HG03066 (cell line): ENCODE data around the gene ABHD14A.

Experiments
- ATAC-seq: cut with Tn5 transposase; IDR thresholded peaks from one replicate; pipeline ENCODE4 v1.9.1; 2021; ENCODE audit warnings: low read depth; ENCODE audit not compliant: unreplicated experiment

The ABHD14A gene

GRCh38 chr3:51940648-51941462 lies 34.0 kb upstream of the ABHD14A start:
- no peak for ATAC-seq

- ATAC-seq = no peak
Measured at GRCh38 chr3:51941463-51941797, 33.4 kb upstream of the ABHD14A start.

- peak; percentile 88 for ATAC-seq
Measured at GRCh38 chr3:51941798-51942602, 32.9 kb upstream of the ABHD14A start, which contains the start of the genes PARP3 and RRP9. Gene PARP3 (plus strand): TSS chr3:51942363. CDS start chr3:51943356, 993 bp downstream. Gene RRP9 (minus strand): TSS chr3:51941904. CDS start chr3:51941867, 37 bp downstream.

GRCh38 chr3:51942603-51943450 lies 32.0 kb upstream of the ABHD14A start:
- peak; percentile 40 for ATAC-seq

GRCh38 chr3:51943451-51944391 lies 31.1 kb upstream of the ABHD14A start:
- no peak for ATAC-seq

- no peak for ATAC-seq
Measured at GRCh38 chr3:51944451-51945021, 30.3 kb upstream of the ABHD14A start.

GRCh38 chr3:51945031-51945840 lies 29.6 kb upstream of the ABHD14A start:
- ATAC-seq = no peak

GRCh38 chr3:51945926-51946705 lies 28.7 kb upstream of the ABHD14A start:
- ATAC-seq = no peak

- no peak for ATAC-seq
Measured at GRCh38 chr3:51946796-51947195, 28.1 kb upstream of the ABHD14A start.

- no peak for ATAC-seq
Measured at GRCh38 chr3:51947215-51947900, 27.5 kb upstream of the ABHD14A start.

GRCh38 chr3:51948016-51948580 lies 26.8 kb upstream of the ABHD14A start:
- no peak for ATAC-seq

- ATAC-seq = no peak
Measured at GRCh38 chr3:51949121-51949520, 25.7 kb upstream of the ABHD14A start.

GRCh38 chr3:51950899-51951298 lies 24.0 kb upstream of the ABHD14A start:
- ATAC-seq = no peak

- no peak for ATAC-seq
Measured at GRCh38 chr3:51953445-51953844, 21.4 kb upstream of the ABHD14A start.

- no peak for ATAC-seq
Measured at GRCh38 chr3:51954105-51954504, 20.8 kb upstream of the ABHD14A start.

GRCh38 chr3:51954713-51955112 lies 20.2 kb upstream of the ABHD14A start:
- ATAC-seq = no peak
